CD1c-positive myeloid dendritic cell (primary cell): Measurements from ENCODE around the gene NRL.
A peak's percentile ranks its signal among the peaks of the same experiment; 100 is the strongest.

Experiments used
- DNase-seq: peaks from one replicate; pipeline ENCODE4 v3.0.0-alpha.2; 2016; ENCODE audit errors: extremely low spot score

The NRL gene

GRCh38 chr14:24065408-24065807 is 49.3 kb downstream of the NRL start:
- DNase-seq, result no peak

- no peak for DNase-seq
These were observed 49.9 kb downstream of the NRL start for GRCh38 chr14:24064856-24065255.

GRCh38 chr14:24064091-24064795 is 50.5 kb downstream of the NRL start:
- DNase-seq, result no peak

GRCh38 chr14:24063263-24063836 is 51.4 kb downstream of the NRL start:
- DNase-seq, result no peak

- DNase-seq, result no peak
These were observed 52.4 kb downstream of the NRL start for GRCh38 chr14:24062216-24062980.

GRCh38 chr14:24060984-24061913 is 53.5 kb downstream of the NRL start:
- DNase-seq, result no peak

- no peak for DNase-seq
These were observed 54.3 kb downstream of the NRL start for GRCh38 chr14:24060443-24060842.

- DNase-seq, result no peak
These were observed 54.8 kb downstream of the NRL start for GRCh38 chr14:24059841-24060388.

GRCh38 chr14:24058951-24059475 is 55.7 kb downstream of the NRL start:
- DNase-seq, result no peak

- DNase-seq, result peak; percentile 71
These were observed 56.3 kb downstream of the NRL start for GRCh38 chr14:24058260-24058950.

- no peak for DNase-seq
These were observed 56.9 kb downstream of the NRL start for GRCh38 chr14:24057867-24058259.

GRCh38 chr14:24057271-24057670 is 57.5 kb downstream of the NRL start:
- DNase-seq, result no peak

GRCh38 chr14:24056800-24057184 is 58.0 kb downstream of the NRL start:
- DNase-seq, result no peak

GRCh38 chr14:24055971-24056799 is 58.6 kb downstream of the NRL start:
- DNase-seq, result no peak

- DNase-seq, result no peak
These were observed 60.1 kb downstream of the NRL start for GRCh38 chr14:24054646-24055045.

- no peak for DNase-seq
These were observed 60.5 kb downstream of the NRL start for GRCh38 chr14:24054324-24054641.

- no peak for DNase-seq
These were observed 61.0 kb downstream of the NRL start for GRCh38 chr14:24053548-24054323.

GRCh38 chr14:24052656-24053547 is 61.8 kb downstream of the NRL start:
- DNase-seq, result peak; percentile 76
